Tibial nerve (tissue), 4 donors: ENCODE measurements around the gene EML5. TPM values are rescaled to one million over a fixed set of nuclear protein-coding genes. Genes with fewer than 3 reads are reported as not detected.

ENCODE experiments used
- DNase-seq, 2 donors: peaks; one replicate each; pipeline ENCODE4 v3.0.0-alpha.2; 2019; ENCODE audit warnings: low spot score in 2 of 2
- H3K27ac ChIP-seq, 4 donors: fragments of 200-600 bp; sonication (generic) in 3 of 4; one replicate each; pipeline ENCODE4 v1.5.1; 2017 to 2019; ENCODE audit warnings: mild to moderate bottlenecking in 1 of 4
- H3K27me3 ChIP-seq, 2 donors: fragments of 200-600 bp; sonication (generic) in 1 of 2; one replicate each; pipeline versions ENCODE4 v1.5.1 to v1.6.0; 2017 to 2019
- H3K36me3 ChIP-seq, 3 donors: fragments of 200-600 bp; sonication (generic); one replicate each; pipeline ENCODE4 v1.5.1; 2018 to 2019
- H3K4me1 ChIP-seq, 4 donors: fragments of 200-600 bp; sonication (generic) in 3 of 4; one replicate each; pipeline ENCODE4 v1.5.1; 2017 to 2019
- H3K4me3 ChIP-seq, 4 donors: fragments of 200-600 bp; sonication (generic) in 3 of 4; one replicate each; pipeline ENCODE4 v1.5.1; 2017 to 2019; ENCODE audit warnings: mild to moderate bottlenecking in 1 of 4, moderate library complexity in 1 of 4
- H3K9me3 ChIP-seq, 4 donors: fragments of 200-600 bp; sonication (generic) in 3 of 4; one replicate each; pipeline ENCODE4 v1.5.1; 2017 to 2019
- EP300 ChIP-seq, 2 donors: sonication (generic); formaldehyde crosslinking; IDR thresholded peaks; one replicate each; pipeline ENCODE4 v1.6.1; 2017; ENCODE audit warnings: antibody characterized with exemption in 2 of 2, mild to moderate bottlenecking in 1 of 2
- POLR2A ChIP-seq, 2 donors: fragments of 450-650 bp; IDR thresholded peaks; one replicate each; pipeline ENCODE4 v1.6.1; 2017; ENCODE audit warnings: antibody characterized with exemption in 2 of 2, mild to moderate bottlenecking in 2 of 2, moderate library complexity in 2 of 2
- WGBS, 2 donors: methylation state at CpG; one replicate each; pipeline ENCODE4 v1.1.5; 2018; 5-methylcytosine and 5-hydroxymethylcytosine counted together
- total RNA-seq, 4 donors: library from RNA; depleted of rRNA; stranded (reverse); fragments of >200 nt; gene quantifications; one replicate each; pipeline ENCODE4 v1.1.0, GENCODE V29; 2016
- TF ChIP-seq, protein P1 (sequence below), 5 experiments: fragments of 200-600 bp in 3 of 5; fragments of 450-650 bp in 2 of 5; sonication (generic) in 3 of 5; IDR thresholded peaks; one replicate each; pipeline ENCODE4 v1.5.1; 2016 to 2019; ENCODE audit warnings: antibody characterized with exemption in 5 of 5, mild to moderate bottlenecking in 3 of 5, moderate library complexity in 2 of 5

Gene EML5
- total RNA-seq, 4 donors from 2014 or later = 0.59 to 0.87 (median 0.72) TPM

DNA sequence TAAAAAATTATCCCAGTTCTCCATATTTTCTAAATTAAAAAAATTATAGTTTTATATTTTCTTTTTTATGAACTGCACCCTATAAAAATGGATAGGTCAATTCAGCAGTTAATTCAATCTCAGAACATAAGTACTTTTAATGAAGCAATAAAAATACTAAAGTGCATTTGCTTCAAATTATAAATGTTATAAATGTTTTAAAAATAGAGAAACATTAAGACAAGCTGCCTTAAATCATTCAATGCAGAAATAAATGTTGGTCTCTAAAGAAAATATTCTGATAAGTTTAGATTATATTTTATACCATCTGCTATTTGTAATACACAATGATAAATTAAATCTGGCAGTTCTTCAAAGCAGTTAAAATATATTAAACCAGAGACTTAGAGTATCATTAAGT is 164.3 kb downstream of the EML5 start:
- Histone ChIP-seq H3K9me3 (no peaks in the 10 kb centered on the region), H3K27ac (no peak overlapping the region), H3K27me3 (no peaks in the 10 kb centered on the region), H3K4me1 (no peaks in the 10 kb centered on the region), H3K36me3 (peaks cover 0 to 14% (median 0%) of the 10 kb centered on the region in 3 donors), H3K4me3 (no peak overlapping the region)
- TF ChIP-seq POLR2A (IDR thresholded peaks at IDR 0.05) (no peak), EP300 (IDR thresholded peaks at IDR 0.05) (no peak)
- TF ChIP-seq, protein P1, sequence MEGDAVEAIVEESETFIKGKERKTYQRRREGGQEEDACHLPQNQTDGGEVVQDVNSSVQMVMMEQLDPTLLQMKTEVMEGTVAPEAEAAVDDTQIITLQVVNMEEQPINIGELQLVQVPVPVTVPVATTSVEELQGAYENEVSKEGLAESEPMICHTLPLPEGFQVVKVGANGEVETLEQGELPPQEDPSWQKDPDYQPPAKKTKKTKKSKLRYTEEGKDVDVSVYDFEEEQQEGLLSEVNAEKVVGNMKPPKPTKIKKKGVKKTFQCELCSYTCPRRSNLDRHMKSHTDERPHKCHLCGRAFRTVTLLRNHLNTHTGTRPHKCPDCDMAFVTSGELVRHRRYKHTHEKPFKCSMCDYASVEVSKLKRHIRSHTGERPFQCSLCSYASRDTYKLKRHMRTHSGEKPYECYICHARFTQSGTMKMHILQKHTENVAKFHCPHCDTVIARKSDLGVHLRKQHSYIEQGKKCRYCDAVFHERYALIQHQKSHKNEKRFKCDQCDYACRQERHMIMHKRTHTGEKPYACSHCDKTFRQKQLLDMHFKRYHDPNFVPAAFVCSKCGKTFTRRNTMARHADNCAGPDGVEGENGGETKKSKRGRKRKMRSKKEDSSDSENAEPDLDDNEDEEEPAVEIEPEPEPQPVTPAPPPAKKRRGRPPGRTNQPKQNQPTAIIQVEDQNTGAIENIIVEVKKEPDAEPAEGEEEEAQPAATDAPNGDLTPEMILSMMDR (IDR thresholded peaks at IDR 0.05) = no peak
- DNase-seq = no peak

DNA sequence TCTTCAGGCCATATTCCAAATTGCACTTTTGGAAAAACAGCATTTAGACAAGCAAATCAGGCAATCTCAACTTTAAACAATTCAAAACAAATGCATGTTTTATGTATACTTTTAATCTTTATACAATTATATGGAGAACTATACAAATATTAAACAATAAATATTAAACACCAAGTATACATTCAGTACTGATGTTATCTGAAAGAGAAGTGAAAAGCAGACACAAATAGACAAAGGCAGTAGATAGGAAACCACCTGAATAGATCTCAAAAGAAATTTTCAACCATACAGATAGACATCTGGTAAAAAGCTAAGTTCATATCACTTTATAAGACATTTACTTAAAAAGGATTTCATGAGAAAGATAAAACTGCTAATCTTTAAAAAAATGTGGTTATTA is 164.7 kb downstream of the EML5 start:
- H3K36me3 ChIP-seq = peaks cover 0 to 18% (median 0%) of the 10 kb centered on the region in 3 donors
- H3K4me3 ChIP-seq = no peak overlapping the region
- H3K27me3 ChIP-seq = no peaks in the 10 kb centered on the region
- no peaks in the 10 kb centered on the region for H3K4me1 ChIP-seq
- H3K27ac ChIP-seq = no peak overlapping the region
- H3K9me3 ChIP-seq = no peaks in the 10 kb centered on the region
- no peak for DNase-seq
- TF ChIP-seq, protein P1 (IDR thresholded peaks at IDR 0.05) = no peak

DNA sequence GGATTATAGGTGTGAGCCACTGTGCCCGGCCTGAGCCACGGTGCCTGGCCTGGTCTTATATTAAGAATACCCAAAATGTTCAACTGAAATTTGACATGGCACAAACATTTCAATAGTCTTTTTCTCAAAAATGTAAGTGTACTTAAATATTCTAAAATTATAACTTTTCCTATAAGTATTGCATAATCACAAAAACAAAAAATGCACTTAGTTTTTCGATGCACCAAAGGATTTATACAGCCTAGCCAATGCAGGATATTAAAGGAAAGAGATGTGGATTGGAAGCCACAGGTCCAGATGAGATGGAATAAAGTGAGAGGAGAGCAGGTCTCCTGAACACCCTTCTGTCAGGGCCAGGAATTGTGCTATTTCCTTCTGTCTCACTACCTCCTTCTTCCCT is 167.1 kb downstream of the EML5 start:
- no peaks in the 10 kb centered on the region for H3K9me3 ChIP-seq
- H3K4me3 ChIP-seq = no peak overlapping the region
- WGBS, 2 donors = 95 to 96% methylated on average over 3 of the region's 3 CpGs
- H3K36me3 ChIP-seq = peaks cover 0 to 26% (median 0%) of the 10 kb centered on the region in 3 donors
- H3K27me3 ChIP-seq = no peaks in the 10 kb centered on the region
- no peak for DNase-seq
- H3K4me1 ChIP-seq = no peaks in the 10 kb centered on the region
- H3K27ac ChIP-seq = no peak overlapping the region
- no peak for TF ChIP-seq EP300 (IDR thresholded peaks at IDR 0.05)
- TF ChIP-seq, protein P1 (IDR thresholded peaks at IDR 0.05) = no peak
- TF ChIP-seq POLR2A (IDR thresholded peaks at IDR 0.05) = no peak

DNA sequence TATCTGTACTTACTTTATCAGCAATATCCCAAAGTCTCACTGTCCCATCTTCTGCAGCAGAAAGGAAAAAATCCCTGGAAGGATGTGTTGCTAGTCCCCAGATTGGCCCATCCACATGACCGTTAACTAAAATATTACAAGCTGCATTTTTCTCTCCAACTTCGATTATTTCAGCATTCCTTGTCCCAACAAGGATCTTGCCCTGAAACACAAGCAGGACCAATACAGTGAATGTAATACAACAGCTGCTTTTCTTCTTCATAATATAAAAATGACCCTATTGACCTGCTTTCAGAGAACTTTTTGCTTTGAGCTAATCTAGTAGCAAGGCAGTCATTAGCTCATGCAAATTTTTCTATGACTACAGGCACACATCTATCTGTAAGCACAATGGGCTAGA is 171.7 kb downstream of the EML5 start:
- no peak overlapping the region for H3K27ac ChIP-seq
- no peaks in the 10 kb centered on the region for H3K4me1 ChIP-seq
- peaks cover 0 to 43% (median 0%) of the 10 kb centered on the region in 3 donors for H3K36me3 ChIP-seq
- H3K27me3 ChIP-seq = no peaks in the 10 kb centered on the region
- no peaks in the 10 kb centered on the region for H3K9me3 ChIP-seq
- DNase-seq = no peak
- 27 to 43% methylated on average over 2 of the region's 2 CpGs for WGBS, 2 donors
- no peak overlapping the region for H3K4me3 ChIP-seq
- TF ChIP-seq, protein P1 (IDR thresholded peaks at IDR 0.05) = no peak
- TF ChIP-seq EP300 (IDR thresholded peaks at IDR 0.05) (no peak), POLR2A (IDR thresholded peaks at IDR 0.05) (no peak)

DNA sequence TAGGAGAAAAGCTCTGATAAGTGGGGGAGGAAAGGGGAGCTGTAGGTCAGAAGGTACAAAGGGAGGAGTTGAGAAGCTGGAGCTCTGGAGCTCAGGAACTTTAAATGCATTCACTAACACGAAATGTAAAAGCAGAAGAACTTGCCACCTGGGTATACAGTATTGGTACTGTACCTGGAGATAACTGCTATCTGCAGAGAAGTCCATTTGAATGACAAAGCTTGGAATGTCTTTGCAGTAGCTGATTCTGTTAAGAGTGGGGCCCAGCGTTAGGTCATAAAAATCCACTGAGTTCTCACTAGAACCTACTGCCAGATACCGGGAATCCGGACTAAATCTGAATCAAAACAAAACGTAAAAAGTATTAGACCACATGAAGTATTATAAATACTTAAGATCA is 174.3 kb downstream of the EML5 start:
- WGBS, 2 donors = 70 to 79% methylated on average over 5 of the region's 5 CpGs
- DNase-seq = no peak
- Histone ChIP-seq H3K4me3 (no peak overlapping the region), H3K27me3 (no peaks in the 10 kb centered on the region), H3K9me3 (no peaks in the 10 kb centered on the region), H3K27ac (no peak overlapping the region), H3K4me1 (peaks cover 0 to 7% (median under 1%) of the 10 kb centered on the region in 4 donors), H3K36me3 (peaks cover 0 to 39% (median 0%) of the 10 kb centered on the region in 3 donors)
- TF ChIP-seq EP300 (IDR thresholded peaks at IDR 0.05) = no peak
- TF ChIP-seq, protein P1 (IDR thresholded peaks at IDR 0.05) = no peak
- TF ChIP-seq POLR2A (IDR thresholded peaks at IDR 0.05) = no peak
